ENCODE results near the gene AKT2.
A peak's percentile ranks its signal among the peaks of the same experiment; 100 is the strongest.

Gene AKT2

GRCh38 chr19:40314656-40315055 lies 29.5 kb upstream of the AKT2 start:
- ATAC-seq (replicated peaks) = no peak
- no peaks in the 10 kb centered on the region for H3K9me3 Mint-ChIP-seq
- H3K4me1 Mint-ChIP-seq (ENCODE audit: low read depth in 2 of 2) = no peaks in the 10 kb centered on the region
- H3K27me3 Mint-ChIP-seq = no peaks in the 10 kb centered on the region
- peaks cover 5% of the 10 kb centered on the region for H3K36me3 Mint-ChIP-seq (ENCODE audit: insufficient read depth)
- H3K27ac Mint-ChIP-seq = no peak overlapping the region
- DNase-seq = no peak
- H3K4me3 Mint-ChIP-seq = no peak overlapping the region

GRCh38 chr19:40313229-40313983 lies 28.3 kb upstream of the AKT2 start:
- H3K4me3 Mint-ChIP-seq = no peak overlapping the region
- ATAC-seq (replicated peaks) (no peak), DNase-seq (no peak)
- peaks cover under 1% of the 10 kb centered on the region for H3K36me3 Mint-ChIP-seq (ENCODE audit: insufficient read depth)
- no peaks in the 10 kb centered on the region for H3K9me3 Mint-ChIP-seq
- no peaks in the 10 kb centered on the region for H3K27me3 Mint-ChIP-seq
- no peaks in the 10 kb centered on the region for H3K4me1 Mint-ChIP-seq (ENCODE audit: low read depth in 2 of 2)
- H3K27ac Mint-ChIP-seq = peak overlapping the region in 1 of 2 donors; percentile 55

- H3K36me3 Mint-ChIP-seq (ENCODE audit: insufficient read depth) = no peaks in the 10 kb centered on the region
- H3K4me3 Mint-ChIP-seq = no peak overlapping the region
- no peak overlapping the region for H3K27ac Mint-ChIP-seq
- no peaks in the 10 kb centered on the region for H3K27me3 Mint-ChIP-seq
- no peaks in the 10 kb centered on the region for H3K9me3 Mint-ChIP-seq
- DNase-seq (no peak), ATAC-seq (replicated peaks) (no peak)
- H3K4me1 Mint-ChIP-seq (ENCODE audit: low read depth in 2 of 2) = no peaks in the 10 kb centered on the region
Observed at GRCh38 chr19:40312533-40312932, 27.4 kb upstream of the AKT2 start.

- ATAC-seq (replicated peaks) (no peak), DNase-seq (no peak)
- H3K9me3 Mint-ChIP-seq = no peaks in the 10 kb centered on the region
- no peaks in the 10 kb centered on the region for H3K27me3 Mint-ChIP-seq
- H3K4me1 Mint-ChIP-seq (ENCODE audit: low read depth in 2 of 2) = no peaks in the 10 kb centered on the region
- no peak overlapping the region for H3K27ac Mint-ChIP-seq
- H3K4me3 Mint-ChIP-seq = no peak overlapping the region
- no peaks in the 10 kb centered on the region for H3K36me3 Mint-ChIP-seq (ENCODE audit: insufficient read depth)
Observed at GRCh38 chr19:40309666-40310065, 24.5 kb upstream of the AKT2 start.

- H3K27ac Mint-ChIP-seq = no peak overlapping the region
- ATAC-seq (replicated peaks) (peak; percentile 66), DNase-seq (peak; percentile 61 to 74 (median 64))
- no peaks in the 10 kb centered on the region for H3K27me3 Mint-ChIP-seq
- H3K4me1 Mint-ChIP-seq (ENCODE audit: low read depth in 2 of 2) = peaks cover 0 to 5% of the 10 kb centered on the region in 2 donors
- H3K36me3 Mint-ChIP-seq (ENCODE audit: insufficient read depth) = no peaks in the 10 kb centered on the region
- H3K9me3 Mint-ChIP-seq = no peaks in the 10 kb centered on the region
- H3K4me3 Mint-ChIP-seq = no peak overlapping the region
Observed at GRCh38 chr19:40305403-40305802, 20.3 kb upstream of the AKT2 start.

GRCh38 chr19:40304306-40304705 lies 19.2 kb upstream of the AKT2 start:
- ATAC-seq (replicated peaks) (peak; percentile 33), DNase-seq (no peak)
- no peak overlapping the region for H3K4me3 Mint-ChIP-seq
- H3K27ac Mint-ChIP-seq = peak overlapping the region in 1 of 2 donors; percentile 41
- H3K9me3 Mint-ChIP-seq = no peaks in the 10 kb centered on the region
- peaks cover 0 to 5% of the 10 kb centered on the region in 2 donors for H3K4me1 Mint-ChIP-seq (ENCODE audit: low read depth in 2 of 2)
- no peaks in the 10 kb centered on the region for H3K36me3 Mint-ChIP-seq (ENCODE audit: insufficient read depth)
- H3K27me3 Mint-ChIP-seq = no peaks in the 10 kb centered on the region

- no peak for DNase-seq
- Mint-ChIP-seq H3K9me3 (no peaks in the 10 kb centered on the region), H3K27ac (no peak overlapping the region), H3K4me1 (ENCODE audit: low read depth in 2 of 2) (peaks cover 0 to 5% of the 10 kb centered on the region in 2 donors), H3K36me3 (ENCODE audit: insufficient read depth) (no peaks in the 10 kb centered on the region), H3K4me3 (no peak overlapping the region), H3K27me3 (no peaks in the 10 kb centered on the region)
- ATAC-seq (replicated peaks) = no peak
Observed at GRCh38 chr19:40303765-40304164, 18.6 kb upstream of the AKT2 start.

- H3K9me3 Mint-ChIP-seq = no peaks in the 10 kb centered on the region
- H3K36me3 Mint-ChIP-seq (ENCODE audit: insufficient read depth) = no peaks in the 10 kb centered on the region
- DNase-seq = no peak
- H3K4me3 Mint-ChIP-seq = no peak overlapping the region
- H3K27ac Mint-ChIP-seq = no peak overlapping the region
- H3K4me1 Mint-ChIP-seq (ENCODE audit: low read depth in 2 of 2) = peaks cover 0 to 5% of the 10 kb centered on the region in 2 donors
- H3K27me3 Mint-ChIP-seq = no peaks in the 10 kb centered on the region
- no peak for ATAC-seq (replicated peaks)
Observed at GRCh38 chr19:40302224-40303011, 17.3 kb upstream of the AKT2 start.

- ATAC-seq (replicated peaks) (no peak), DNase-seq (no peak)
- Mint-ChIP-seq H3K27ac (no peak overlapping the region), H3K4me1 (ENCODE audit: low read depth in 2 of 2) (peaks cover 0 to 5% of the 10 kb centered on the region in 2 donors), H3K4me3 (no peak overlapping the region), H3K27me3 (no peaks in the 10 kb centered on the region), H3K9me3 (no peaks in the 10 kb centered on the region), H3K36me3 (ENCODE audit: insufficient read depth) (no peaks in the 10 kb centered on the region)
Observed at GRCh38 chr19:40300668-40301067, 15.5 kb upstream of the AKT2 start.

- DNase-seq = no peak
- no peak for ATAC-seq (replicated peaks)
- Mint-ChIP-seq H3K4me1 (ENCODE audit: low read depth in 2 of 2) (no peaks in the 10 kb centered on the region), H3K4me3 (no peak overlapping the region), H3K9me3 (no peaks in the 10 kb centered on the region), H3K27me3 (no peaks in the 10 kb centered on the region), H3K27ac (no peak overlapping the region), H3K36me3 (ENCODE audit: insufficient read depth) (no peaks in the 10 kb centered on the region)
Observed at GRCh38 chr19:40298026-40298425, 12.9 kb upstream of the AKT2 start.

- Mint-ChIP-seq H3K27me3 (no peaks in the 10 kb centered on the region), H3K9me3 (no peaks in the 10 kb centered on the region), H3K27ac (no peak overlapping the region), H3K36me3 (ENCODE audit: insufficient read depth) (no peaks in the 10 kb centered on the region), H3K4me1 (ENCODE audit: low read depth in 2 of 2) (no peaks in the 10 kb centered on the region), H3K4me3 (no peak overlapping the region)
- DNase-seq (no peak), ATAC-seq (replicated peaks) (no peak)
Observed at GRCh38 chr19:40294560-40294959, 9.4 kb upstream of the AKT2 start.

- ATAC-seq (replicated peaks) (no peak), DNase-seq (no peak)
- H3K4me1 Mint-ChIP-seq (ENCODE audit: low read depth in 2 of 2) = peaks cover 25 to 33% of the 10 kb centered on the region in 2 donors
- peak overlapping the region; percentile 95 to 97 for H3K27ac Mint-ChIP-seq
- peaks cover 29% of the 10 kb centered on the region for H3K36me3 Mint-ChIP-seq (ENCODE audit: insufficient read depth)
- H3K9me3 Mint-ChIP-seq = no peaks in the 10 kb centered on the region
- no peaks in the 10 kb centered on the region for H3K27me3 Mint-ChIP-seq
- peak overlapping the region; percentile 50 to 89 for H3K4me3 Mint-ChIP-seq
Observed at GRCh38 chr19:40286971-40287421, 1.9 kb upstream of the AKT2 start.

- ATAC-seq (replicated peaks) (no peak), DNase-seq (no peak)
- H3K27me3 Mint-ChIP-seq = no peaks in the 10 kb centered on the region
- peaks cover 32% of the 10 kb centered on the region for H3K36me3 Mint-ChIP-seq (ENCODE audit: insufficient read depth)
- H3K9me3 Mint-ChIP-seq = no peaks in the 10 kb centered on the region
- peak overlapping the region; percentile 88 to 89 for H3K4me3 Mint-ChIP-seq
- H3K27ac Mint-ChIP-seq = peak overlapping the region; percentile 95 to 97
- peaks cover 28 to 33% of the 10 kb centered on the region in 2 donors for H3K4me1 Mint-ChIP-seq (ENCODE audit: low read depth in 2 of 2)
Observed at GRCh38 chr19:40286235-40286970, 1.3 kb upstream of the AKT2 start.
